Neural progenitor cell (in vitro differentiated cells): ENCODE measurements around the gene PRCD.

Experiments used
- CTCF ChIP-seq: fragments of 200-600 bp; sonication (generic); IDR thresholded peaks from 2 replicates; pipeline ENCODE4 v1.5.1; 2017; ENCODE audit warnings: antibody characterized with exemption, mild to moderate bottlenecking
- EZH2 ChIP-seq: fragments of 200-600 bp; sonication (generic); IDR thresholded peaks from 2 replicates; pipeline ENCODE4 v1.6.1; 2017; ENCODE audit warnings: antibody characterized with exemption, mild to moderate bottlenecking, moderate library complexity

DNA sequence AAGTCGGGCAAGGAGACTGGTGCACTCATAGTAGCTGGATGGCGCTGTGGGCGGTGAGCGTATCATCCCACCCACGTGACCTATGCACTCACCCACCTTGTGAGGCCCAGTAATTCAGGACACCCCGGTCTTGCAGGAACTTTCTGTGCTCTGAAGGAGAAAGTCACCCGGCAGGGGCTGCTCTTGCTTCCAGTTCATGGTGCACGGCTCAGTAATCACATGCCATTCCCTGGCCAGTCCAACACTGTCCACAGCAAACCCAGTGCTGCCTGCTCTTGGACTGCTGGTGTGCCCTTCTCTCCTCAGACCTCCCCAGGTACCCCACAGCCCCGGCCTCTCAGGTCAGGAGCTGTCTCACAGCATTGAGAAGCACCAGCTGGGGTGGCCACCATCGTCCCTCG, 22.2 kb upstream of the PRCD start:
- TF ChIP-seq CTCF (no peak), EZH2 (no peak)
